SK-N-SH treated with all-trans-retinoic acid at 6 μM for 48 hours (cell line): Measurements from ENCODE around the gene ERGIC1.

ENCODE experiments used
- ATAC-seq: fragments of 200-7000 bp; cut with Tn5 transposase; 3 replicates; pipeline ENCODE4 v1.9.1; 2020; ENCODE audit warnings: mild to moderate bottlenecking, moderate library complexity
- ARNTL ChIP-seq: fragments of 450-650 bp; formaldehyde crosslinking; IDR thresholded peaks from 2 replicates; pipeline ENCODE4 v1.5.0; 2020; ENCODE audit warnings: low read depth, mild to moderate bottlenecking, moderate library complexity, borderline replicate concordance
- CREB5 ChIP-seq: fragments of 250-450 bp; sonication (Bioruptor Pico); IDR thresholded peaks from 2 replicates; pipeline ENCODE4 v1.5.1; 2020; ENCODE audit warnings: low read depth, mild to moderate bottlenecking, moderate library complexity
- CSRNP3 ChIP-seq: fragments of 250-450 bp; sonication (Bioruptor Pico); IDR thresholded peaks from 2 replicates; pipeline ENCODE4 v1.5.1; 2021; ENCODE audit warnings: mild to moderate bottlenecking, moderate library complexity
- ESRRG ChIP-seq: fragments of 250-450 bp; sonication (Bioruptor Pico); IDR thresholded peaks from 2 replicates; pipeline ENCODE4 v1.6.1; 2021; ENCODE audit warnings: mild to moderate bottlenecking
- GLIS3 ChIP-seq: fragments of 250-450 bp; sonication (Bioruptor Pico); IDR thresholded peaks from 2 replicates; pipeline ENCODE4 v1.5.0; 2020; ENCODE audit warnings: mild to moderate bottlenecking, moderate library complexity
- ISL1 ChIP-seq: fragments of 250-450 bp; sonication (Bioruptor Pico); IDR thresholded peaks from 2 replicates; pipeline ENCODE4 v2.1.2; 2022; ENCODE audit warnings: mild to moderate bottlenecking, moderate library complexity
- OSR1 ChIP-seq: fragments of 250-450 bp; sonication (Bioruptor Pico); IDR thresholded peaks from 2 replicates; pipeline ENCODE4 v1.8.0; 2022; ENCODE audit warnings: moderate library complexity, mild to moderate bottlenecking, inconsistent platforms
- PATZ1 ChIP-seq: fragments of 250-450 bp; sonication (Bioruptor Pico); IDR thresholded peaks from 2 replicates; pipeline ENCODE4 v1.8.0; 2020; ENCODE audit warnings: mild to moderate bottlenecking, moderate library complexity, borderline replicate concordance
- POU6F1 ChIP-seq: fragments of 250-450 bp; sonication (Bioruptor Pico); IDR thresholded peaks from 2 replicates; pipeline ENCODE4 v1.8.0; 2021; ENCODE audit warnings: low read depth, mild to moderate bottlenecking, moderate library complexity, borderline replicate concordance
- PPARA ChIP-seq: fragments of 250-450 bp; sonication (Bioruptor Pico); IDR thresholded peaks from 2 replicates; pipeline ENCODE4 v1.5.0; 2020; ENCODE audit warnings: mild to moderate bottlenecking, borderline replicate concordance
- SNAI2 ChIP-seq: fragments of 250-450 bp; sonication (Bioruptor Pico); IDR thresholded peaks from 2 replicates; pipeline ENCODE4 v1.5.0; 2020; ENCODE audit warnings: mild to moderate bottlenecking, moderate library complexity
- TCF4 ChIP-seq: fragments of 250-450 bp; sonication (Bioruptor Pico); IDR thresholded peaks from 2 replicates; pipeline ENCODE4 v1.8.0; 2021; ENCODE audit warnings: mild to moderate bottlenecking, moderate library complexity, borderline replicate concordance
- TOX ChIP-seq: fragments of 250-450 bp; sonication (Bioruptor Pico); IDR thresholded peaks from 2 replicates; pipeline ENCODE4 v1.8.0; 2021; ENCODE audit warnings: mild to moderate bottlenecking, moderate library complexity, borderline replicate concordance
- TSHZ2 ChIP-seq: fragments of 250-450 bp; sonication (Bioruptor Pico); IDR thresholded peaks from 2 replicates; pipeline ENCODE4 v1.5.0; 2020; ENCODE audit warnings: mild to moderate bottlenecking, moderate library complexity
- ZC3H10 ChIP-seq: fragments of 250-450 bp; sonication (Bioruptor Pico); IDR thresholded peaks from 2 replicates; pipeline ENCODE4 v1.5.1; 2021; ENCODE audit warnings: mild to moderate bottlenecking, moderate library complexity
- ZFP3 ChIP-seq: fragments of 250-450 bp; sonication (Bioruptor Pico); IDR thresholded peaks from 2 replicates; pipeline ENCODE4 v1.5.0; 2020; ENCODE audit warnings: mild to moderate bottlenecking, moderate library complexity
- ZFP30 ChIP-seq: fragments of 450-650 bp; formaldehyde crosslinking; IDR thresholded peaks from 2 replicates; pipeline ENCODE4 v1.5.0; 2022; ENCODE audit warnings: mild to moderate bottlenecking, moderate library complexity
- ZNF565 ChIP-seq: fragments of 450-650 bp; formaldehyde crosslinking; conservative IDR thresholded peaks from 2 replicates; pipeline ENCODE4 v1.5.0; 2020; ENCODE audit warnings: low read depth, mild to moderate bottlenecking, moderate library complexity
- ZNF70 ChIP-seq: fragments of 450-650 bp; formaldehyde crosslinking; IDR thresholded peaks from 2 replicates; pipeline ENCODE4 v1.5.0; 2020; ENCODE audit warnings: mild to moderate bottlenecking, moderate library complexity
- ZNF8 ChIP-seq: fragments of 450-650 bp; formaldehyde crosslinking; IDR thresholded peaks from 2 replicates; pipeline ENCODE4 v1.5.0; 2020; ENCODE audit warnings: mild to moderate bottlenecking, moderate library complexity

Gene ERGIC1

GRCh38 chr5:172886974-172887501 lies 53.0 kb downstream of the ERGIC1 start:
- ATAC-seq, result no peak
- no peak for TF ChIP-seq TOX (CRISPR knock-in tag)
- TF ChIP-seq POU6F1 (CRISPR knock-in tag), result no peak
- TF ChIP-seq ZNF70 (CRISPR knock-in tag), result no peak
- no peak for TF ChIP-seq GLIS3
- TF ChIP-seq ZFP3, result no peak
- TF ChIP-seq TCF4, result no peak
- no peak for TF ChIP-seq SNAI2
- TF ChIP-seq ZNF565 (CRISPR knock-in tag), result no peak

GRCh38 chr5:172887692-172888091 lies 53.6 kb downstream of the ERGIC1 start:
- TF ChIP-seq ESRRG (CRISPR knock-in tag) (no peak), TSHZ2 (CRISPR knock-in tag) (no peak), ZC3H10 (CRISPR knock-in tag) (no peak), TOX (CRISPR knock-in tag) (no peak), TCF4 (no peak), CSRNP3 (CRISPR knock-in tag) (no peak), ZFP30 (CRISPR knock-in tag) (no peak), ZNF8 (CRISPR knock-in tag) (no peak), OSR1 (CRISPR knock-in tag) (no peak), POU6F1 (CRISPR knock-in tag) (no peak), ARNTL (no peak), CREB5 (no peak)
- ATAC-seq, result no peak

- ATAC-seq, result no peak
- TF ChIP-seq ZNF565 (CRISPR knock-in tag), result no peak
- TF ChIP-seq PATZ1, result no peak
- TF ChIP-seq OSR1 (CRISPR knock-in tag), result no peak
- TF ChIP-seq ZNF70 (CRISPR knock-in tag), result no peak
- no peak for TF ChIP-seq PPARA
- TF ChIP-seq ZC3H10 (CRISPR knock-in tag), result no peak
- no peak for TF ChIP-seq ZFP30 (CRISPR knock-in tag)
- TF ChIP-seq POU6F1 (CRISPR knock-in tag), result no peak
- no peak for TF ChIP-seq TSHZ2 (CRISPR knock-in tag)
- no peak for TF ChIP-seq CSRNP3 (CRISPR knock-in tag)
- no peak for TF ChIP-seq GLIS3
- TF ChIP-seq ZFP3, result no peak
- TF ChIP-seq ISL1 (CRISPR knock-in tag), result no peak
Observed at GRCh38 chr5:172890659-172891058, 56.6 kb downstream of the ERGIC1 start.
